ENCODE results near the gene HELZ2. TPM values are rescaled to one million over a fixed set of nuclear protein-coding genes. Genes with fewer than 3 reads are reported as not detected.

Gene HELZ2
- total RNA-seq, 4 donors from 2014 or later: 24.3 to 45.5 (median 36.0) TPM

GRCh38 chr20:63536241-63536977 is 37.6 kb downstream of the HELZ2 start:
- no peak overlapping the region for H3K27ac ChIP-seq
- no peak for DNase-seq
- H3K27me3 ChIP-seq: no peaks in the 10 kb centered on the region
- H3K4me3 ChIP-seq (replicated peaks in 1 of 3): no peak overlapping the region
- WGBS, 2 donors: 59 to 73% methylated on average over 17 to 33 of the region's 35 CpGs
- peaks cover 11 to 21% of the 10 kb centered on the region in 2 donors for H3K4me1 ChIP-seq
- no peaks in the 10 kb centered on the region for H3K9me3 ChIP-seq
- no peak for TF ChIP-seq POLR2A (IDR thresholded peaks at IDR 0.05)
- TF ChIP-seq, protein P1, sequence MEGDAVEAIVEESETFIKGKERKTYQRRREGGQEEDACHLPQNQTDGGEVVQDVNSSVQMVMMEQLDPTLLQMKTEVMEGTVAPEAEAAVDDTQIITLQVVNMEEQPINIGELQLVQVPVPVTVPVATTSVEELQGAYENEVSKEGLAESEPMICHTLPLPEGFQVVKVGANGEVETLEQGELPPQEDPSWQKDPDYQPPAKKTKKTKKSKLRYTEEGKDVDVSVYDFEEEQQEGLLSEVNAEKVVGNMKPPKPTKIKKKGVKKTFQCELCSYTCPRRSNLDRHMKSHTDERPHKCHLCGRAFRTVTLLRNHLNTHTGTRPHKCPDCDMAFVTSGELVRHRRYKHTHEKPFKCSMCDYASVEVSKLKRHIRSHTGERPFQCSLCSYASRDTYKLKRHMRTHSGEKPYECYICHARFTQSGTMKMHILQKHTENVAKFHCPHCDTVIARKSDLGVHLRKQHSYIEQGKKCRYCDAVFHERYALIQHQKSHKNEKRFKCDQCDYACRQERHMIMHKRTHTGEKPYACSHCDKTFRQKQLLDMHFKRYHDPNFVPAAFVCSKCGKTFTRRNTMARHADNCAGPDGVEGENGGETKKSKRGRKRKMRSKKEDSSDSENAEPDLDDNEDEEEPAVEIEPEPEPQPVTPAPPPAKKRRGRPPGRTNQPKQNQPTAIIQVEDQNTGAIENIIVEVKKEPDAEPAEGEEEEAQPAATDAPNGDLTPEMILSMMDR (IDR thresholded peaks at IDR 0.05): no peak
- intact Hi-C loops (cut with DNase I): loop anchor here (2.0 to 10.0 kb wide), 5 partner anchors 206 to 528 kb away; partner anchors contain the start of genes ABHD16B and TCEA2
- H3K36me3 ChIP-seq: no peaks in the 10 kb centered on the region

DNA sequence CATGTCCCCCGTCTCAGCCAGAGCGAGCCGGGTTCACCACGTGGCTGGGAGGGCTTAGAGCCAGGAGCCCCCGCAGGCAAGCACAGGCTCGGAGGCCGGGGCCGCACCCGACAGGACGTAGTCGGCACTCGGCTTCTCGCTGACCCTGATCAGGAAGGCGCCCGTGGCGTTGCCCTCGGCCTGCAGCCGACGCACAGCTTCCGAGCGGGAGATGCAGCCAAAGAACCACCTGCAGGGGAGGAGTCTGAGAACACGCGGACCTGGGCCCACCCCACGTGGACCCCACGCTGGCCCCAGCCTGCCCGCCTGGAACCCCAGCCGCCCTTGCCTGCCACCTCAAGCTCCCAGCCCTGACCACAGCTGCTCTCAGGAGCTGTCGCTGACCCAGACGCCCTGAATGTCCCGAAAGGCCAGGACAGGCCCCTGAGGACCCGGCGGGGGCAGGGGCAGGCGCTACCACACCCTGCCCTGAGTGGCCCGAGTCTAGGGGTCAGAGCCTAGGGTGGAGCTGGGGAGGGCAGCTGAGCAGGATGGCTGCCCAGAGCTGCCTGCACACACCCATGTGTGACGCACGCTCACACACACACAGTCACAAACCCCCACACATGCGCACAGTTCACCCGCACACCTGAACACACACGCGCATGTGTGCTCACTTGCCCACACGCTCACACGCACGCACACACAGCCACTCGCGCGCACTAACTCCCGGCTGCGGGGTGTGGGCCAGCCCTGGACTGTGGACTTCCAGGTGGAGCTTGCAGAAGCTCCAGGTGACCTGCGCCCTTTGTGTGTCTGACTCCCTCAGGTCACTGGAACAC is 39.0 kb downstream of the HELZ2 start:
- H3K4me1 ChIP-seq: peaks cover 11 to 21% of the 10 kb centered on the region in 2 donors

DNA sequence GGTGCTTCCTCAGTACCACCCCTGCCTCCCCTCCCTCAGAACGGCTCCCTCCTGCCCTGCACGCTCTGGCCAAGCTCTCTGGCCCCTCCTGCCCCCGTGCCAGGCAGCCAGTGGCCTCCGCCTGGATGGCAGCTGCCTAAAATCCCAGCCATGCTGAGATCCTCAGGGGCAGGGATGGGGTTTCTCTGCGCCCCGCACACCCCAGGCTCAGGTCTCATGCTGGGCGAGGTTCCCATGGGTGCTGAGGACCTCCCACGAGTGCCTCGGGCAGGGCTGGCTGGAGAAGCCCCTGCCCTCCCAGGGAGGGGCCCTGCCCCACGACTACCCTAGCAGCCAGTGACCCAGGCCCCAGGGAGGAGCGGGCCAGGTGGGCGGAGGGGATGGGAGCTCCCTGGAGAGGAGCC is 39.6 kb downstream of the HELZ2 start:
- H3K4me3 ChIP-seq (replicated peaks in 1 of 3): no peak overlapping the region
- intact Hi-C loops (cut with DNase I): loop anchor here (10.0 kb wide), 2 partner anchors 250 to 530 kb away; partner anchors contain the start of gene TCEA2

More for the DNA sequence above, 39.0 kb downstream of the HELZ2 start:
- H3K9me3 ChIP-seq: no peaks in the 10 kb centered on the region
- H3K4me3 ChIP-seq (replicated peaks in 1 of 3): no peak overlapping the region
- H3K27me3 ChIP-seq: no peaks in the 10 kb centered on the region
- TF ChIP-seq POLR2A (IDR thresholded peaks at IDR 0.05): no peak
- TF ChIP-seq, protein P1 (IDR thresholded peaks at IDR 0.05): no peak
- WGBS, 2 donors: 69 to 80% methylated on average over 24 to 26 of the region's 49 CpGs
- H3K27ac ChIP-seq: no peak overlapping the region
- intact Hi-C loops (cut with DNase I): loop anchor here (5.0 to 10.0 kb wide), 4 partner anchors 207 to 530 kb away; partner anchors contain the start of genes ABHD16B and TCEA2
- no peaks in the 10 kb centered on the region for H3K36me3 ChIP-seq
- no peak for DNase-seq

GRCh38 chr20:63533871-63534393 is 40.1 kb downstream of the HELZ2 start:
- no peaks in the 10 kb centered on the region for H3K27me3 ChIP-seq

More for the DNA sequence above, 39.6 kb downstream of the HELZ2 start:
- Histone ChIP-seq H3K27ac (no peak overlapping the region), H3K27me3 (no peaks in the 10 kb centered on the region), H3K9me3 (no peaks in the 10 kb centered on the region), H3K36me3 (no peaks in the 10 kb centered on the region), H3K4me1 (peaks cover 11 to 21% of the 10 kb centered on the region in 2 donors)
- DNase-seq: no peak
- WGBS, 2 donors: 67% methylated on average over 3 of the region's 12 CpGs; no CpG with 5 or more reads in 1 of the 2 donors
- TF ChIP-seq, protein P1 (IDR thresholded peaks at IDR 0.05): no peak
- TF ChIP-seq POLR2A (IDR thresholded peaks at IDR 0.05): no peak

More at GRCh38 chr20:63533871-63534393, 40.1 kb downstream of the HELZ2 start:
- H3K4me3 ChIP-seq (replicated peaks in 1 of 3): no peak overlapping the region
- no peak for DNase-seq
- no peaks in the 10 kb centered on the region for H3K9me3 ChIP-seq
- no peaks in the 10 kb centered on the region for H3K36me3 ChIP-seq
- intact Hi-C loops (cut with DNase I): loop anchor here (10.0 kb wide), 2 partner anchors 251 to 531 kb away; partner anchors contain the start of gene TCEA2
- TF ChIP-seq, protein P1 (IDR thresholded peaks at IDR 0.05): no peak
- no peak for TF ChIP-seq POLR2A (IDR thresholded peaks at IDR 0.05)
- WGBS, 2 donors: 57 to 73% methylated on average over 7 to 14 of the region's 28 CpGs
- no peak overlapping the region for H3K27ac ChIP-seq
- H3K4me1 ChIP-seq: peaks cover 10 to 18% of the 10 kb centered on the region in 2 donors
